Activated T-helper 9 cell treated with anti-CD3 and anti-CD28 coated beads, Interleukin-2, amount 50 U/mL, for 16 hours (primary cell): ENCODE results near the gene CRKL.

Experiments used
- DNase-seq: peaks from one replicate; pipeline ENCODE4 v3.0.0-alpha.2; 2020; ENCODE audit warnings: low read depth

CRKL gene

GRCh38 chr22:20952544-20953341 is 35.5 kb downstream of the CRKL start:
- DNase-seq: no peak

GRCh38 chr22:20953342-20953608 is 36.1 kb downstream of the CRKL start:
- DNase-seq: no peak

GRCh38 chr22:20953668-20954500 is 36.7 kb downstream of the CRKL start:
- DNase-seq: no peak

GRCh38 chr22:20955548-20955947 is 38.3 kb downstream of the CRKL start:
- no peak for DNase-seq

- no peak for DNase-seq
Observed at GRCh38 chr22:20956258-20957101, 39.3 kb downstream of the CRKL start.

- DNase-seq: no peak
Observed at GRCh38 chr22:20957102-20957682, 40.0 kb downstream of the CRKL start.

GRCh38 chr22:20957683-20958431 is 40.6 kb downstream of the CRKL start:
- DNase-seq: no peak

- DNase-seq: no peak
Observed at GRCh38 chr22:20959578-20960461, 42.6 kb downstream of the CRKL start.

GRCh38 chr22:20960609-20961008 is 43.4 kb downstream of the CRKL start:
- no peak for DNase-seq

- no peak for DNase-seq
Observed at GRCh38 chr22:20962491-20962945, 45.3 kb downstream of the CRKL start.

GRCh38 chr22:20963201-20964052 is 46.2 kb downstream of the CRKL start:
- no peak for DNase-seq

- DNase-seq: no peak
Observed at GRCh38 chr22:20964090-20964798, 47.0 kb downstream of the CRKL start.

GRCh38 chr22:20964799-20965103 is 47.5 kb downstream of the CRKL start:
- no peak for DNase-seq

GRCh38 chr22:20965104-20965887 is 48.1 kb downstream of the CRKL start:
- DNase-seq: no peak

GRCh38 chr22:20965888-20966855 is 49.0 kb downstream of the CRKL start:
- DNase-seq: no peak

GRCh38 chr22:20966883-20967696 is 49.9 kb downstream of the CRKL start, which contains the start of gene AIFM3:
Gene AIFM3, plus strand, starts transcription at chr22:20967255. Its CDS starts 690 bp downstream, at chr22:20967945.
- DNase-seq: no peak
